Lower leg skin (tissue), 3 donors: ENCODE data around the gene GRAP2.

Source experiments
- CTCF ChIP-seq, 3 donors: fragments of 450-650 bp; IDR thresholded peaks; one replicate each; pipeline ENCODE4 v1.5.1; 2016; ENCODE audit warnings: antibody characterized with exemption in 3 of 3, mild to moderate bottlenecking in 3 of 3, moderate library complexity in 2 of 3
- POLR2A ChIP-seq, 2 donors: fragments of 450-650 bp; IDR thresholded peaks; one replicate each; pipeline ENCODE4 v1.6.1; 2016 to 2017; ENCODE audit warnings: antibody characterized with exemption in 2 of 2, mild to moderate bottlenecking in 1 of 2, moderate library complexity in 1 of 2

- TF ChIP-seq CTCF (IDR thresholded peaks at IDR 0.05) (no peak), POLR2A (IDR thresholded peaks at IDR 0.05) (no peak)
These were observed 4.4 kb upstream of the GRAP2 start for GRCh38 chr22:39896313-39896996.
